HG03460 (cell line): ENCODE data around the gene SORCS2.

ENCODE experiments used
- ATAC-seq: cut with Tn5 transposase; IDR thresholded peaks from one replicate; pipeline ENCODE4 v1.9.1; 2021; ENCODE audit not compliant: unreplicated experiment

SORCS2 gene

DNA sequence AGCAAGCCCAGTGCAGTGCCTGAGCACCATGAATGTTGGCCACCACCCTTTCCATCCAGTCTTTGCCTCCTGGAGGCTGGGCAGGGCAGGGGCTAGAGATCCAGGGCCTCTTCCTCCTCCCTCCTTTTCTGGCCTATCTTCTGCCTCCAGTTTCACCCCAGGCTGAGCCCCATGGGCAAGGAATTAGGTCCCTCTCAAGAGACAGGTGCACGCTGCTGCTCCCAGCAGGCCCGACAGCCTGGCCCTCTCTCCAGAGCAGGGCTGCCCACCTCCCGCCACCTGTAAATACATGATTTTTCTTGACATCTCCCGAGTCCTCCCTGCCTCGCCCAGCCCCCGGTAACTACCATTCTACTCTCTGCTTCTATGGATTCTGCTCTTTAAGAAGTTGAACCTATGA is 299.6 kb downstream of the SORCS2 start:
- no peak for ATAC-seq

DNA sequence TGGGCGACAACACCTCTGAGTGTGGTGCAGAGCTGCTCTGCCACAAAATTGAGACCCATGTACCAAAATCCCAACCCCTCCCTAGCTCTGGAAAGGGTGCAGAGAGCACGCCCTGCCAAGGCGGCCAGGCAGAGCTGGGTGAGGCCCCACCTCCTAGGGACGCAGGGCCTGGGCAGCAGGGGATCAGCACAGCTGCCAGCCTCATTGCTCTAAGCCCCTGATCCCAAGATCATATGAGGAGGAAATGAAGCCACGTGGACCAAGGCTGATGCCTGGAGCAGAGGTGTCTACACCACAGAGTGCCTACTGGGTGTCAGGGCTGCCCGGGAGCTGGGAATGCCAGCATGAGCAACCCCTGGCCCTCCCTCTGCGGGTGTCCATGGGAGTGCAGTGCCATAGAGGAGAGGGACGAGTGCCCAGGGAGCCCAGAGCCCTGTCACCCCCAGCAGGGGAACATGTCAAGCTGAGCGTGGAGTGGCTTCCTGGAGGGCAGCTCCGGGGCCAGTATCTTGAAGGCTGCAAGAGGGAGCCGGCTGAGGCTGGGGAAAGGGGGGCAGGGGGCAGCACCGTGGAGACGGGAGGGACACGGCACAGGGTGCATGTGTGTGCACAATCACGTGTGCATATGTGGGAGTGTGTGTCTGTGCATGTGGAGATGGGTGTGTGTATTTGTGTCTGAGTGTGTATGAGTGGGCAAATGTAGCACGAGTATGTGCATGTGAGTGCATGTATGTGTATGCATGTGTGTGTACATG is 306.3 kb downstream of the SORCS2 start:
- ATAC-seq, result no peak

DNA sequence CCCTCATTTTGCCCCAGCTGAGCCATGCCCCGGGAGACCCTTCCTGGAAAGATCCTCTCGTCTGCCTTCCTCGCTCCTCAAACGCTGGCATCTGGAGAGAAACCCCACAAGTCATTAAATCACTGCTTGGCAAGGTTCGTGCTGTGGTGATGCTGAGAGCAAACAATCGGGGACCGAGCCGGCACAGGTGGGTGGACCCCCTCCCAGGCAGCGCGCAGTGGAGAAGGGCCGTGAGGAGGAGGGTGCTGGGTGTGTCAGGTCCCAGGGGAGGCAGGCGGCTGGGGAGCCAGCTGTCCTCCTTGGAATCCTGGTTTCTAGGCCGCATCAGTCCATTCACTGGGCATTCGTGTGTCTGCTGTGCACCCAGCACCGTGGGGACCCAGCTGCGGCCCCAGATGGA is 307.3 kb downstream of the SORCS2 start:
- no peak for ATAC-seq

- no peak for ATAC-seq
These were observed 308.1 kb downstream of the SORCS2 start for GRCh38 chr4:7500404-7500803.

DNA sequence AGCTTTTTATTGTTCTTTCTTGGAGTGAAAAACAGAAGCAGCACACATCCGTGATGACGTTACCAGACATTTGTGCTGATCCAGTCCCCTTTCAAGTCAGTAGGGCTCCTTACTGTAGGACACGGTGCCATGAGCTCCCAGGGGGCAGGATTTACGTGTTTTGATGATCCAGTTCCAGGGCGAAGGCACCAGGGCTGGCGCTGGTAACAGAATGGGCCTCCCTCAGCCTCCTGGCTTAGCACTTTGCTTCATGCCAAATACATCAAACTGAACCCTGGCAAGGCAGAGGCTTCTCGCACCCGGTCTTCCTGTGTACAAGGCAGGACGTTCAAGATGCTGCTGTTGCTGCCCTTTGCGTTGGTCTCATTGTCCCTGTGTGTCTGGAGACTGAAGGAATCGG is 309.0 kb downstream of the SORCS2 start:
- no peak for ATAC-seq

GRCh38 chr4:7501873-7502272 is 309.5 kb downstream of the SORCS2 start:
- ATAC-seq, result no peak

GRCh38 chr4:7503559-7504249 is 311.4 kb downstream of the SORCS2 start:
- ATAC-seq, result no peak

DNA sequence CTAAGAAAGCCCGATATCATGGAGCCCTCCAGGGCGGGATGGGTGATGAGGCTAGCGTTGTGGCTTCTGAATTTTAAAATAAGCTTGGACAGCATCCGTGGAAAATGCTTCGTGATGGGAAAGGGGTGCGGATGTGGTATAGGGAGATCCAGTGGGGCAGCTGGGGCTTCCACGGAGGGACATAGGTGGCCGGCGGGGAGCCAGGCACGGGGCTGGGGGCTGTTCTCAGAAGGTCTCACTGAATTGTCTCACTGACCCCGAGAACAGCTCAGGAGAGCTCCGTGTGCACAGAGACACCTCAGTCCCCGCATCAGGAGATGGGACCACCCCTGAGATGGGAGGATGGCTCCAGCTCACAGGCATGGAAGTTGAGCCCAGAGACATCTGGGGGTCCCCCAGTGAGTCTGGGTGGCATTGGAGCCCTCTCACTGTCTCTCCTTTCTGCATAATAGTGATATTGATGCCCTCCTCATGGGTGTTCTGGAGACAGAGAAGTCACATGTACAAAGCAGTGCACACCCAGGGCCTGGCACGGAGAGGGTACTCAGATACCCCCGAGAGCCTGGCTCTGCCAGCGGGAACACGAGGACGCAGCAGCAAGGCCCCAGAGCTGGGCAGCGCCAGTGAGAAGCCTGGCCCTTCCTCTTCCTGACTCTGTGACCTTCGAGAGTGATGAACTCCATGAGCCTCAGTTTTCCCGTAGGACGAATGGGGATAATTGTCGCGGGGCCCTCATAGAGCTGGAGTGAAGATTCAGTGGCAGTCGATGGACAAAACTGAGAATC is 313.0 kb downstream of the SORCS2 start:
- ATAC-seq, result no peak

- no peak for ATAC-seq
These were observed 313.8 kb downstream of the SORCS2 start for GRCh38 chr4:7506119-7506518.

DNA sequence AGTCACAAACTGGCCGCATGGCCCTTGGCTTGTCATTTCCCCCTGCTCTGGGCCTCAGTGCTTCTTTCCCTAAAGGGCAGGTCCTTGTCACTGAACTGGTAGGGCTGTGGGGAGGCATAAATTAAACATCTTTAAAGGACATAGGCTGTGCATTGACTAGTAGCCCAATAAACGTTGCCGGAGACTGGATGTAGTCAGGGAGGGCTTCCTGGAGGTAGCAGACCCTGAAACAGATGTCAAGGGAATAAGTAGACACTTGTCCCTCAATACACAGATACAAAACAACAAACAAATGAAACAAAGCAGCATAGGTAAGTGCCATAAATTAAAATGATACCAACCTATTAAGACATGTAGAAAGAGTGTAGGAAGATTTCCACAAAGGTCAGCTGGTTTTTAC is 314.2 kb downstream of the SORCS2 start:
- no peak for ATAC-seq

- ATAC-seq, result no peak
These were observed 315.0 kb downstream of the SORCS2 start for GRCh38 chr4:7507381-7507780.

- ATAC-seq, result no peak
These were observed 317.7 kb downstream of the SORCS2 start for GRCh38 chr4:7510066-7510465.

DNA sequence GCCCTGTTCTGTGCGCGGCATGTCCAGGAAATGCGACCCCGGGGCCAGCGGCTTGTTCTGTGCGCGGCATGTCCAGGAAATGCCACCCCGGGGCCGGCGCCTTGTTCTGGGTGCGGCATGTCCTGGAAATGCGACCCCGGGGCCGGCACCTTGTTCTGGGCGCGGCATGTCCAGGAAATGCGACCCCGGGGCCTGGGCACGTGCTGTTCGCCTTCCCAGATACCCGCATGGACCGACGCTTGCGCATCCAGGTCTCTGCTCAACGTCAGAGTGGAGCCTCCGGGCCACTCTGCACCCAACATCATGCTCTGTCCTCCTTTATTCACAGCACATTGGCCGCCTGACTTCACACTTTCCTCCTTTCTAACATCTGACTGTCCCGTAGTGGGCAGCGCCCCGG is 318.2 kb downstream of the SORCS2 start:
- ATAC-seq, result no peak

GRCh38 chr4:7511525-7511924 is 319.2 kb downstream of the SORCS2 start:
- no peak for ATAC-seq

DNA sequence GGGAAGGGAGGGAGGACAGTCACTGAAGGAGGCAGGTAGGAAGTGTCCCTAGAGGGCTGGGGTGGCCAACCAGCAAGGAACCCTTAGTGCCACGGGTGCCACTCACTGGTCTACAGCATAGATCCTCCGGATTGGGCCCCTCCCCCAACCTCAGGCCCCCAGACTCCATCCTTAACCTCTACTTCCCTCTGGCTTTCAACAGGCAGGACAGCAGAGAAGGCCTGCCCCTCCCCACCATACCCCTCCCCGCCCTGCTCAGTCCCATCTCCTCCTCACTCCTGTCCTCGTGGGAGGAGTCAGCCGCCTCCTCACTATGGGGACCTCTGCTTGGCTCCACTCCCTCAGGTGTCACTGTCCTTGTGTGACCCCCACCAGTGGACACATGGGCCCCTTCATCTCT is 320.1 kb downstream of the SORCS2 start:
- ATAC-seq, result no peak

GRCh38 chr4:7512946-7513345 is 320.6 kb downstream of the SORCS2 start:
- ATAC-seq, result no peak

DNA sequence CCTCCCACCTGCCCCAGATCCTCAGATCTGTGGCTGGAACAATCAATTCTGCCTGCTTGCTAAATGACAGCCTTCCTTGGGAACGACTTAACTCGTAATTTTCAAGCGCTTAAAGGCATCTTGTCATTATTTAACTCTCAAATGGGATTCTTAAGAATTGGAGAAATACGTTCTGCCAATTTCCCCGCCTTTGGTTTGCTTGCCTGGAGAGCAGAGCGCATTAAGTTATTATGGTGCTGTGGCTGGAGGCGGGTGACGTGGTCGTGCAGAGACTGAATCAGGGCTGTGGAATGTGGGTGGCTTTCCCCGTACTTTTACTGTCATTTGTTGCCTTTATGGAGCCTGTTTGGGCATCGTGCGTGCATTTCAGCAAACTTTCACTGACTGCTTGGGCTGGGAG is 321.3 kb downstream of the SORCS2 start:
- ATAC-seq, result no peak

DNA sequence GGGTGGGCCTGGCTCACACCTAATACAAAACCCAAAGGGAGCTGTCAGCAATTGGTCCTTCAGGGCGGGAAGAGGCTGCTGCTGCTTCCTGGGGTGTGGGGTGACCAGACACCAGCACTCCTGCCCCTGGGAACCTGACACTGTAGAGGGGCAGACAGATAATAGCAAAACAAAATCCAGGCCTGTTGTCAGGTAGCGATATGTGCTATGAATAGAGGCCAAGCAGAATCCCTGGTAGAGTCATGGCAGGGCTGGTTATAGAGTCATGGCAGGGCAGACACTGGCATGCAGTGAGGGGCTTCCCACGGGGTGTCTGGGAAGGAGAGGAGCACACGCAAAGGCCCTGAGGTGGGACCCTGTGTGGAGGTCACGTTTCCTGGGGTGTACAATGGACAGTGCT is 321.9 kb downstream of the SORCS2 start:
- no peak for ATAC-seq

DNA sequence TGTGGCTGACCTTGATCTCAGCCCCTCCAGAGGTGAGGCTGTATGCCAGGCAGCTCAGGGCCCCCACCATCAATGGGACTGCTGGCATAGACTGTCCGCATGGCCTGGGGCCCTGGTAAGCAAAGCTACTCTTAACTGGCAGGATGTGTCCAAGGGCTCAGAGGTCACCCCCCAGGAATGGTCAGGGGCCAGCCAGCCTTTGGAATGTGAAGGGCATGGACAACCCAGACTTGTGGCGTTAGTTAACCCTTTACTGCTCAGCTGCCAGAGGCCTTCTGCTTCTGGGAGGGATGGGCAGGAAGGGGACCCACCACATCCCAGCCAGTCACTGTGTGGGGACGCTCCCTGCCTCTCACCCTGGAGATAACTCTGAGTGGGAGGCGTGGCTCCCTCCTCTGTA is 322.5 kb downstream of the SORCS2 start:
- ATAC-seq, result no peak

GRCh38 chr4:7515390-7515902 is 323.1 kb downstream of the SORCS2 start:
- no peak for ATAC-seq

GRCh38 chr4:7516096-7516772 is 323.9 kb downstream of the SORCS2 start:
- ATAC-seq, result no peak
